GM21390 (cell line): ENCODE measurements around the gene NELFA.

Source experiments
- ATAC-seq: cut with Tn5 transposase; IDR thresholded peaks from one replicate; pipeline ENCODE4 v1.9.1; 2021; ENCODE audit not compliant: unreplicated experiment

The NELFA gene

GRCh38 chr4:2008921-2009650 is at the start of gene NELFA:
Gene NELFA, minus strand, starts transcription at chr4:2008974. Its CDS starts 15 bp downstream, at chr4:2008959.
- peak; percentile 80 for ATAC-seq

- no peak for ATAC-seq
Measured at GRCh38 chr4:2057382-2058065, 48.8 kb upstream of the NELFA start.

- no peak for ATAC-seq
Measured at GRCh38 chr4:2054217-2054616, 45.4 kb upstream of the NELFA start.

GRCh38 chr4:2051086-2051485 is 42.3 kb upstream of the NELFA start:
- ATAC-seq = no peak

GRCh38 chr4:2049811-2050210 is 41.0 kb upstream of the NELFA start:
- ATAC-seq = no peak

- ATAC-seq = no peak
Measured at GRCh38 chr4:2049381-2049780, 40.6 kb upstream of the NELFA start.

GRCh38 chr4:2048831-2049230 is 40.1 kb upstream of the NELFA start:
- ATAC-seq = no peak

- no peak for ATAC-seq
Measured at GRCh38 chr4:2047781-2048581, 39.2 kb upstream of the NELFA start.

GRCh38 chr4:2047031-2047660 is 38.4 kb upstream of the NELFA start:
- no peak for ATAC-seq

- ATAC-seq = no peak
Measured at GRCh38 chr4:2046031-2046961, 37.5 kb upstream of the NELFA start.

GRCh38 chr4:2045518-2045951 is 36.8 kb upstream of the NELFA start:
- ATAC-seq = no peak

- no peak for ATAC-seq
Measured at GRCh38 chr4:2044542-2045517, 36.1 kb upstream of the NELFA start.

- ATAC-seq = no peak
Measured at GRCh38 chr4:2044119-2044485, 35.3 kb upstream of the NELFA start.

GRCh38 chr4:2043396-2044118 is 34.8 kb upstream of the NELFA start:
- ATAC-seq = no peak

GRCh38 chr4:2042947-2043395 is 34.2 kb upstream of the NELFA start:
- ATAC-seq = no peak

- ATAC-seq = peak; percentile 43
Measured at GRCh38 chr4:2042204-2042946, 33.6 kb upstream of the NELFA start.

GRCh38 chr4:2041239-2042130 is 32.7 kb upstream of the NELFA start:
- peak; percentile 65 for ATAC-seq
